WERI-Rb-1 (cell line): ENCODE results near the gene HOXB2.

Experiments used
- DNase-seq: peaks from one replicate; pipeline ENCODE4 v3.0.0-alpha.2; 2020
- H3K27ac ChIP-seq: fragments of 250-450 bp; sonication (Bioruptor Pico); 2 replicates; pipeline ENCODE4 v1.5.1; 2020; ENCODE audit warnings: mild to moderate bottlenecking, moderate library complexity
- H3K27me3 ChIP-seq: fragments of 250-450 bp; sonication (Bioruptor Pico); 2 replicates; pipeline ENCODE4 v1.5.1; 2021; ENCODE audit warnings: mild to moderate bottlenecking, low read depth, moderate library complexity; ENCODE audit not compliant: insufficient read depth, severe bottlenecking
- H3K36me3 ChIP-seq: fragments of 250-450 bp; sonication (Bioruptor Pico); 2 replicates; pipeline ENCODE4 v1.5.1; 2020; ENCODE audit warnings: mild to moderate bottlenecking, moderate library complexity
- H3K4me3 ChIP-seq: 2 replicates; pipeline ENCODE4 v1.5.1; 2011; ENCODE audit warnings: low read depth, mild to moderate bottlenecking, control low read depth, low read length
- H3K9me3 ChIP-seq: fragments of 250-450 bp; sonication (Bioruptor Pico); 2 replicates; pipeline ENCODE4 v1.5.1; 2021; ENCODE audit warnings: mild to moderate bottlenecking, moderate library complexity; ENCODE audit not compliant: severe bottlenecking
- CTCF ChIP-seq: IDR thresholded peaks from 2 replicates; pipeline ENCODE4 v1.5.1; 2011; ENCODE audit warnings: low read depth, mild to moderate bottlenecking, control low read depth, inconsistent platforms, low read length

The HOXB2 gene

GRCh38 chr17:48522031-48522653 is 22.8 kb downstream of the HOXB2 start:
- Histone ChIP-seq H3K27me3 (peaks cover 99% of the 10 kb centered on the region), H3K27ac (no peak overlapping the region), H3K9me3 (peaks cover 10% of the 10 kb centered on the region), H3K36me3 (no peaks in the 10 kb centered on the region), H3K4me3 (no peak overlapping the region)
- TF ChIP-seq CTCF = no peak
- DNase-seq = peak; percentile 30

- Histone ChIP-seq H3K27ac (no peak overlapping the region), H3K36me3 (no peaks in the 10 kb centered on the region), H3K27me3 (peaks cover 97% of the 10 kb centered on the region)
These were observed 24.3 kb downstream of the HOXB2 start for GRCh38 chr17:48520631-48521079.

GRCh38 chr17:48519427-48519826 is 25.5 kb downstream of the HOXB2 start:
- Histone ChIP-seq H3K27ac (no peak overlapping the region), H3K9me3 (peaks cover 9% of the 10 kb centered on the region), H3K36me3 (no peaks in the 10 kb centered on the region), H3K27me3 (peaks cover 97% of the 10 kb centered on the region), H3K4me3 (no peak overlapping the region)
- TF ChIP-seq CTCF = no peak
- no peak for DNase-seq

More at GRCh38 chr17:48520631-48521079, 24.3 kb downstream of the HOXB2 start:
- TF ChIP-seq CTCF = no peak
- Histone ChIP-seq H3K4me3 (no peak overlapping the region), H3K9me3 (peaks cover 9% of the 10 kb centered on the region)
- no peak for DNase-seq

- no peak for TF ChIP-seq CTCF
- H3K27ac ChIP-seq = no peak overlapping the region
- peaks cover 11% of the 10 kb centered on the region for H3K9me3 ChIP-seq
- DNase-seq = no peak
- no peaks in the 10 kb centered on the region for H3K36me3 ChIP-seq
- no peak overlapping the region for H3K4me3 ChIP-seq
- peaks cover 97% of the 10 kb centered on the region for H3K27me3 ChIP-seq
These were observed 27.4 kb downstream of the HOXB2 start for GRCh38 chr17:48517478-48517877.

- Histone ChIP-seq H3K27me3 (peaks cover 97% of the 10 kb centered on the region), H3K27ac (no peak overlapping the region), H3K36me3 (no peaks in the 10 kb centered on the region), H3K4me3 (no peak overlapping the region), H3K9me3 (peaks cover 16% of the 10 kb centered on the region)
- no peak for DNase-seq
- no peak for TF ChIP-seq CTCF
These were observed 28.7 kb downstream of the HOXB2 start for GRCh38 chr17:48515925-48516900.
